ENCODE results near the gene FOXP1. TPM values are rescaled to one million over a fixed set of nuclear protein-coding genes. Genes with fewer than 3 reads are reported as not detected.
A peak's percentile ranks its signal among the peaks of the same experiment; 100 is the strongest.

FOXP1 gene
- total RNA-seq, 1 experiment from 2014 or later = 75.3 TPM

DNA sequence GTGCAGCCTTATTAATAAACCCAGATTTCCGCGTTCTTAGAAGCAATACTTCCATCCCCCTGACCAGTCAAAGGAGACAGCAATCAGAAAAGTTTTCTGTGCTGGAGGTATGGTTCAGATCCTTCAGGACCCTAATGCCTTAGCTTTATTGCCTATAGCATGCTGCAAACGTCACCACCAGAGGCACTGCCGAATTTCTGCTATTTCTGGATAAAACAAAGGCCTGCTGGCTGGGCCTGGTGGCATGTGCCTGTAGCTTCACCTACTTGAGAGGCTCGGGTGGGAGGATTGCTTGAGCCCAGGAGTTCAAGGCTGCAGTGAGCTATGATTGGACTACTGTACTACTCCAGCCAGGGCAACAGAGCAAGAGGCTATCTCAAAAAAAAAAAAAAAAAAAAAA lies 407.2 kb downstream of the FOXP1 start:
- H3K4me3 Mint-ChIP-seq = no peak overlapping the region
- no peak overlapping the region for H2AFZ ChIP-seq (ENCODE audit: low read length)
- no peaks in the 10 kb centered on the region for H3K4me1 ChIP-seq (ENCODE audit: insufficient read depth, low read length)
- H4K8ac ChIP-seq (replicated peaks; ENCODE audit: insufficient read length, low read depth, low read length) = no peak overlapping the region
- H2BK20ac ChIP-seq (ENCODE audit: low read depth, low read length, poor library complexity, severe bottlenecking) = no peak overlapping the region
- H4K20me1 ChIP-seq (ENCODE audit: control insufficient read depth, insufficient read depth, insufficient read length) = no peaks in the 10 kb centered on the region
- H3K79me2 ChIP-seq (ENCODE audit: insufficient read depth, low read length) = no peaks in the 10 kb centered on the region
- no peak overlapping the region for H3K18ac ChIP-seq (ENCODE audit: insufficient read length, low read depth, low read length)
- H3K27me3 ChIP-seq (ENCODE audit: insufficient read depth, low read length) = no peaks in the 10 kb centered on the region
- no peak overlapping the region for H4K91ac ChIP-seq (ENCODE audit: insufficient read length, low read depth, low read length)
- no peaks in the 10 kb centered on the region for H3K27me3 Mint-ChIP-seq (ENCODE audit: low read depth)
- no peak overlapping the region for H3T11ph ChIP-seq (ENCODE audit: low read length)
- H3K9me3 ChIP-seq (ENCODE audit: control insufficient read depth, low read depth, low read length) = no peaks in the 10 kb centered on the region
- peak overlapping the region in 1 of 3 experiments; percentile 48; a peak in 2 of 7 replicates for H3K27ac Mint-ChIP-seq
- peaks cover 0 to 21% (median 10%) of the 10 kb centered on the region in 3 experiments; a peak in 4 of 7 replicates for H3K36me3 Mint-ChIP-seq (ENCODE audit: insufficient read depth in 1 of 3, low read depth in 3 of 3)
- WGBS (ENCODE audit: extremely low coverage, insufficient read length, low lambda C conversion rate) = no CpG with 5 or more reads among the region's 5 CpGs
- no peak overlapping the region for H3K4ac ChIP-seq (ENCODE audit: low read depth, low read length)
- H2AK5ac ChIP-seq (ENCODE audit: insufficient read length, low read length) = no peak overlapping the region
- H3K27ac ChIP-seq (ENCODE audit: insufficient read length, low read depth, low read length) = no peak overlapping the region
- TF ChIP-seq, protein P1, sequence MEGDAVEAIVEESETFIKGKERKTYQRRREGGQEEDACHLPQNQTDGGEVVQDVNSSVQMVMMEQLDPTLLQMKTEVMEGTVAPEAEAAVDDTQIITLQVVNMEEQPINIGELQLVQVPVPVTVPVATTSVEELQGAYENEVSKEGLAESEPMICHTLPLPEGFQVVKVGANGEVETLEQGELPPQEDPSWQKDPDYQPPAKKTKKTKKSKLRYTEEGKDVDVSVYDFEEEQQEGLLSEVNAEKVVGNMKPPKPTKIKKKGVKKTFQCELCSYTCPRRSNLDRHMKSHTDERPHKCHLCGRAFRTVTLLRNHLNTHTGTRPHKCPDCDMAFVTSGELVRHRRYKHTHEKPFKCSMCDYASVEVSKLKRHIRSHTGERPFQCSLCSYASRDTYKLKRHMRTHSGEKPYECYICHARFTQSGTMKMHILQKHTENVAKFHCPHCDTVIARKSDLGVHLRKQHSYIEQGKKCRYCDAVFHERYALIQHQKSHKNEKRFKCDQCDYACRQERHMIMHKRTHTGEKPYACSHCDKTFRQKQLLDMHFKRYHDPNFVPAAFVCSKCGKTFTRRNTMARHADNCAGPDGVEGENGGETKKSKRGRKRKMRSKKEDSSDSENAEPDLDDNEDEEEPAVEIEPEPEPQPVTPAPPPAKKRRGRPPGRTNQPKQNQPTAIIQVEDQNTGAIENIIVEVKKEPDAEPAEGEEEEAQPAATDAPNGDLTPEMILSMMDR (conservative IDR thresholded peaks at IDR 0.05) = peak; percentile 45; the same call in 2 of the 3 replicates
- H3K23me2 ChIP-seq (ENCODE audit: insufficient read length, low read depth, low read length, poor library complexity, severe bottlenecking) = no peaks in the 10 kb centered on the region
- H2BK120ac ChIP-seq (ENCODE audit: low read depth, low read length, poor library complexity, severe bottlenecking) = no peak overlapping the region
- H3K14ac ChIP-seq (ENCODE audit: insufficient read depth, low read length) = no peak overlapping the region
- H3K4me2 ChIP-seq (ENCODE audit: insufficient read depth, insufficient read length, low read length) = no peak overlapping the region
- H3K56ac ChIP-seq (ENCODE audit: insufficient read length, low read depth, low read length) = no peak overlapping the region
- no peak overlapping the region for H2BK5ac ChIP-seq (ENCODE audit: insufficient read length, low read length)
- H2BK15ac ChIP-seq (ENCODE audit: low read depth, low read length) = no peak overlapping the region
- H2BK12ac ChIP-seq (ENCODE audit: insufficient read length, low read depth, low read length) = no peak overlapping the region
- H3K9ac ChIP-seq (ENCODE audit: extremely low read depth, insufficient read length, low read length) = no peak overlapping the region
- H3K9me3 Mint-ChIP-seq = no peaks in the 10 kb centered on the region
- DNase-seq = peak; percentile 54
- no peak overlapping the region for H4K5ac ChIP-seq (ENCODE audit: insufficient read length, low read depth, low read length)
- no peaks in the 10 kb centered on the region for H3K79me1 ChIP-seq (ENCODE audit: insufficient read depth, low read depth, low read length, poor library complexity, severe bottlenecking)
- H3K4me1 Mint-ChIP-seq = peaks cover 22 to 29% of the 10 kb centered on the region in 2 experiments
- no peak overlapping the region for H3K23ac ChIP-seq (ENCODE audit: insufficient read length, low read depth, low read length)

All from H9 (cell line).